A673 (cell line): ENCODE data around the gene HIRIP3.
"Not testable (repeated sequence)": the region's sequence is repeated elsewhere in the genome, so short reads cannot be mapped to it uniquely, and the experiment has no call there.

Source experiments
- EZH2 ChIP-seq: fragments of 200-600 bp; sonication (generic); IDR thresholded peaks from 2 replicates; pipeline ENCODE4 v1.6.1; 2017; ENCODE audit warnings: borderline replicate concordance, low read depth, mild to moderate bottlenecking, mixed read lengths, antibody characterized with exemption, low read length; ENCODE audit not compliant: poor library complexity, severe bottlenecking
- TF ChIP-seq, protein P1 (sequence below): fragments of 300-800, 200-600 bp; sonication (generic); conservative IDR thresholded peaks from 2 replicates; pipeline ENCODE4 v1.5.1; 2017; ENCODE audit warnings: low read depth, mild to moderate bottlenecking, antibody characterized with exemption, low read length, moderate library complexity, mixed read lengths

DNA sequence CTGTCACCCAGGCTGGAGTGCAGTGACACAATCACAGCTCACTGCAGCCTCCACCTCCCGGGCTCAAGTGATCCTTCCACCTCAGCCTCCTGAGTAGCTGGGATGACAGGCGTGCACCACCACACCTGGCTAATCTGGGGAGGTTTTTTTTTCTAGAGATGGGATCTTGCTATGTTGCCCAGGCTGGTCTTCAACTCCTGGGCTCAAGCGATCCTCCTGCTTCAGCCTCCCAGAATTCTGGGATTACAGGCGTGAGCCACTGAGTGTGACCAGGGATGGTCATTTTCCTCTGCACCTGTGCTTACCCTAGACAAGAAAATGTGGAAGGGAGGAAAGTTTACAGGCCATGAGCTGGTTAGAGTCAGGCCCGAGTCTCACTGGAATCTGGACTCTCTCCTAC, 45.3 kb upstream of the HIRIP3 start:
- TF ChIP-seq, protein P1, sequence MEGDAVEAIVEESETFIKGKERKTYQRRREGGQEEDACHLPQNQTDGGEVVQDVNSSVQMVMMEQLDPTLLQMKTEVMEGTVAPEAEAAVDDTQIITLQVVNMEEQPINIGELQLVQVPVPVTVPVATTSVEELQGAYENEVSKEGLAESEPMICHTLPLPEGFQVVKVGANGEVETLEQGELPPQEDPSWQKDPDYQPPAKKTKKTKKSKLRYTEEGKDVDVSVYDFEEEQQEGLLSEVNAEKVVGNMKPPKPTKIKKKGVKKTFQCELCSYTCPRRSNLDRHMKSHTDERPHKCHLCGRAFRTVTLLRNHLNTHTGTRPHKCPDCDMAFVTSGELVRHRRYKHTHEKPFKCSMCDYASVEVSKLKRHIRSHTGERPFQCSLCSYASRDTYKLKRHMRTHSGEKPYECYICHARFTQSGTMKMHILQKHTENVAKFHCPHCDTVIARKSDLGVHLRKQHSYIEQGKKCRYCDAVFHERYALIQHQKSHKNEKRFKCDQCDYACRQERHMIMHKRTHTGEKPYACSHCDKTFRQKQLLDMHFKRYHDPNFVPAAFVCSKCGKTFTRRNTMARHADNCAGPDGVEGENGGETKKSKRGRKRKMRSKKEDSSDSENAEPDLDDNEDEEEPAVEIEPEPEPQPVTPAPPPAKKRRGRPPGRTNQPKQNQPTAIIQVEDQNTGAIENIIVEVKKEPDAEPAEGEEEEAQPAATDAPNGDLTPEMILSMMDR: not testable (repeated sequence)
- not testable (repeated sequence) for TF ChIP-seq EZH2
